HL-60 (cell line): ENCODE data around the gene MAD1L1.

Experiments used
- DNase-seq, 2 experiments: peaks; one replicate each; pipeline ENCODE4 v3.0.0-alpha.2; 2010 to 2020; ENCODE audit warnings: low read depth in 1 of 2, low spot score in 1 of 2
- H3K27ac ChIP-seq: fragments of 250-450 bp; sonication (Bioruptor Pico); replicated peaks from 2 replicates; pipeline ENCODE4 v1.5.1; 2020; ENCODE audit warnings: mild to moderate bottlenecking, moderate library complexity
- H3K27me3 ChIP-seq: fragments of 250-450 bp; sonication (Bioruptor Pico); 2 replicates; pipeline ENCODE4 v1.5.1; 2021; ENCODE audit warnings: mild to moderate bottlenecking, moderate library complexity; ENCODE audit not compliant: insufficient read depth, poor library complexity, severe bottlenecking
- H3K4me3 ChIP-seq: replicated peaks from 2 replicates; pipeline ENCODE4 v1.5.1; 2011; ENCODE audit warnings: mild to moderate bottlenecking, control low read depth, low read length; ENCODE audit not compliant: insufficient read depth
- GABPA ChIP-seq: IDR thresholded peaks from 2 replicates; pipeline ENCODE4 v1.6.1; 2012; ENCODE audit warnings: low read depth
- POLR2AphosphoS5 ChIP-seq: IDR thresholded peaks from 2 replicates; pipeline ENCODE4 v1.6.1; 2012; ENCODE audit warnings: low read depth
- SPI1 ChIP-seq: IDR thresholded peaks from 2 replicates; pipeline ENCODE4 v1.6.1; 2012; ENCODE audit warnings: low read depth, mild to moderate bottlenecking, borderline replicate concordance
- TF ChIP-seq, protein P1 (sequence below): IDR thresholded peaks from 2 replicates; pipeline ENCODE4 v1.6.1; 2012; ENCODE audit warnings: low read depth; ENCODE audit not compliant: insufficient replicate concordance
- TF ChIP-seq, protein P2 (sequence below): IDR thresholded peaks from one replicate; pipeline ENCODE4 v1.5.1; 2011; ENCODE audit warnings: low read length, control low read depth, inconsistent platforms; ENCODE audit not compliant: insufficient read depth

MAD1L1 gene

DNA sequence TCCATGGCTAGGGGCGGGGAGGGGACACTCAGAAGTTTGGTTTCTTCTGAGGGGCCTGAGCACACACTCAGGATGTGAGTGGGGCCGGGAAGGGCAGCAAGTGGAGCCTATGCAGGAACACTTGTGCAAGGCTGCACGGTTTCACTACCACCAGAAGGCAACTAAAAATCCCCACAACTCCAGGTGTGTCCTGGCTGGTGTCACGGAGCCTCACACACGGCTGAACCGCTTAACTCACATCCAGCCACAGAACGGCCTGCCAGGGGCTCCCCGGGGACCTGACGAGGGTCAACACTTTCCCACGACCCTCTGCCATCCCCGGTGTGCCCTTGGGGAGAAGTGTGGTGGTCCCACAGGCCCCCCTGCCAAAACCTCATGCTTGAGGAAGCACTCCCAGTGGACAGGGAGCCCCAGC, 388.8 kb downstream of the MAD1L1 start:
- Histone ChIP-seq H3K27ac (no peak overlapping the region), H3K4me3 (no peak overlapping the region), H3K27me3 (no peaks in the 10 kb centered on the region)
- TF ChIP-seq, protein P1, sequence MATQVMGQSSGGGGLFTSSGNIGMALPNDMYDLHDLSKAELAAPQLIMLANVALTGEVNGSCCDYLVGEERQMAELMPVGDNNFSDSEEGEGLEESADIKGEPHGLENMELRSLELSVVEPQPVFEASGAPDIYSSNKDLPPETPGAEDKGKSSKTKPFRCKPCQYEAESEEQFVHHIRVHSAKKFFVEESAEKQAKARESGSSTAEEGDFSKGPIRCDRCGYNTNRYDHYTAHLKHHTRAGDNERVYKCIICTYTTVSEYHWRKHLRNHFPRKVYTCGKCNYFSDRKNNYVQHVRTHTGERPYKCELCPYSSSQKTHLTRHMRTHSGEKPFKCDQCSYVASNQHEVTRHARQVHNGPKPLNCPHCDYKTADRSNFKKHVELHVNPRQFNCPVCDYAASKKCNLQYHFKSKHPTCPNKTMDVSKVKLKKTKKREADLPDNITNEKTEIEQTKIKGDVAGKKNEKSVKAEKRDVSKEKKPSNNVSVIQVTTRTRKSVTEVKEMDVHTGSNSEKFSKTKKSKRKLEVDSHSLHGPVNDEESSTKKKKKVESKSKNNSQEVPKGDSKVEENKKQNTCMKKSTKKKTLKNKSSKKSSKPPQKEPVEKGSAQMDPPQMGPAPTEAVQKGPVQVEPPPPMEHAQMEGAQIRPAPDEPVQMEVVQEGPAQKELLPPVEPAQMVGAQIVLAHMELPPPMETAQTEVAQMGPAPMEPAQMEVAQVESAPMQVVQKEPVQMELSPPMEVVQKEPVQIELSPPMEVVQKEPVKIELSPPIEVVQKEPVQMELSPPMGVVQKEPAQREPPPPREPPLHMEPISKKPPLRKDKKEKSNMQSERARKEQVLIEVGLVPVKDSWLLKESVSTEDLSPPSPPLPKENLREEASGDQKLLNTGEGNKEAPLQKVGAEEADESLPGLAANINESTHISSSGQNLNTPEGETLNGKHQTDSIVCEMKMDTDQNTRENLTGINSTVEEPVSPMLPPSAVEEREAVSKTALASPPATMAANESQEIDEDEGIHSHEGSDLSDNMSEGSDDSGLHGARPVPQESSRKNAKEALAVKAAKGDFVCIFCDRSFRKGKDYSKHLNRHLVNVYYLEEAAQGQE, result no peak
- no peak for TF ChIP-seq POLR2AphosphoS5
- no peak for TF ChIP-seq GABPA
- TF ChIP-seq SPI1, result no peak
- TF ChIP-seq, protein P2, sequence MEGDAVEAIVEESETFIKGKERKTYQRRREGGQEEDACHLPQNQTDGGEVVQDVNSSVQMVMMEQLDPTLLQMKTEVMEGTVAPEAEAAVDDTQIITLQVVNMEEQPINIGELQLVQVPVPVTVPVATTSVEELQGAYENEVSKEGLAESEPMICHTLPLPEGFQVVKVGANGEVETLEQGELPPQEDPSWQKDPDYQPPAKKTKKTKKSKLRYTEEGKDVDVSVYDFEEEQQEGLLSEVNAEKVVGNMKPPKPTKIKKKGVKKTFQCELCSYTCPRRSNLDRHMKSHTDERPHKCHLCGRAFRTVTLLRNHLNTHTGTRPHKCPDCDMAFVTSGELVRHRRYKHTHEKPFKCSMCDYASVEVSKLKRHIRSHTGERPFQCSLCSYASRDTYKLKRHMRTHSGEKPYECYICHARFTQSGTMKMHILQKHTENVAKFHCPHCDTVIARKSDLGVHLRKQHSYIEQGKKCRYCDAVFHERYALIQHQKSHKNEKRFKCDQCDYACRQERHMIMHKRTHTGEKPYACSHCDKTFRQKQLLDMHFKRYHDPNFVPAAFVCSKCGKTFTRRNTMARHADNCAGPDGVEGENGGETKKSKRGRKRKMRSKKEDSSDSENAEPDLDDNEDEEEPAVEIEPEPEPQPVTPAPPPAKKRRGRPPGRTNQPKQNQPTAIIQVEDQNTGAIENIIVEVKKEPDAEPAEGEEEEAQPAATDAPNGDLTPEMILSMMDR, result no peak
- DNase-seq, result no peak

- Histone ChIP-seq H3K4me3 (no peak overlapping the region), H3K27ac (no peak overlapping the region), H3K27me3 (no peaks in the 10 kb centered on the region)
- no peak for DNase-seq
- TF ChIP-seq, protein P2, result no peak
- TF ChIP-seq, protein P1, result no peak
- TF ChIP-seq GABPA (no peak), POLR2AphosphoS5 (no peak), SPI1 (no peak)
Measured at GRCh38 chr7:1843271-1843861, 389.4 kb downstream of the MAD1L1 start.

DNA sequence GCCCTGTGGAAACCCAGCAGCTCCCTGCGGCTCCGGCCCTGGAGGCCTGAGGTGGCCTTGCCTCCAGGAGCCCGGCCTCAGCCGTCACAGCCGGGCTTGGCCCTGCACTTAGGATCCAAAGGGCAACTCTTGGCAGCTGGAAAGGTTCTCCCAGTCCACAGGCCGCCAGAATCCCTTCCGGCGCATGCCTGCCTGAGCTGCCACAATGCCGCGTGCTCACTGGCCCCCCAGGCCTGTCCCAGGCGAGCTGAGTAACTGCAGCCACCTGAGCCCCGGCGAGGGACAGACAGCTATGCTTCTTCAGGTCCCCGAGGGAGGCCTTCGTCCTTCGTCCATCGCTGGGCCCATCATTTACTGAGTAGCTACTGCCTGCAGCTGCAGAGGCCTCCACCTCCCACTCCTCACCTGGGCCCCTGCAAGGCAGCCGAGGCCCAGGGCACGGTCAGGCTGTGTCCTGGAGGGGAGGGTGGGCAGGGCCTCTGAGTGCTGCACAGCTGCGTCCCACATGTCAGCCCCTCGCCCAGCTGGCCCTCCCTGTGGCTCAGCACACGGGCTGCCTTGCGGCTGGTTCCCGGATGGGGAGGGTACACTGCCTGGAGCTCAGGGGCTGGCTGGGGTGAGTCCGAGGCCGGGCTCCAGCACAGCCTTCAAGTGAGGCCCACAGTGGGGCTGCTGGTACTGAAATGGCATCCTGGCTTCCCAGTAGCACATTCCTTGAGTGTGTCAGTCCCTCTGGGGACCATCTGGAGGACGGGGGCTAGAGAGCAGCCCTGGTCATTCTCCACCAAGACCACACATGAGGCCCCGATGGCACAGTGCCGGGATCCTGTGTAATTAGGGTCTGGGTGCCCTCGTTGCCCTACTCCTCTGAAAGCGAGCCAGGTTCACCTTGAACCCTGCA, 390.2 kb downstream of the MAD1L1 start:
- Histone ChIP-seq H3K27ac (no peak overlapping the region), H3K4me3 (no peak overlapping the region), H3K27me3 (no peaks in the 10 kb centered on the region)
- TF ChIP-seq SPI1 (no peak), POLR2AphosphoS5 (no peak), GABPA (no peak)
- TF ChIP-seq, protein P1, result no peak
- TF ChIP-seq, protein P2, result no peak
- DNase-seq, result no peak
